Gastroesophageal sphincter (tissue), 4 donors: Measurements from ENCODE around the gene CD8B. TPM values are rescaled to one million over a fixed set of nuclear protein-coding genes. Genes with fewer than 3 reads are reported as not detected.

Experiments used
- ATAC-seq: fragments of 150-250 bp; one replicate; pipeline ENCODE4 v1.9.1; 2016; ENCODE audit warnings: mild to moderate bottlenecking, moderate library complexity
- H3K27ac ChIP-seq, 4 donors: fragments of 200-600 bp; sonication (generic) in 3 of 4; 1 replicate in 3 of 4; 2 replicates in 1 of 4; pipeline ENCODE4 v1.5.1; 2016 to 2019
- H3K27me3 ChIP-seq: fragments of 200-600 bp; sonication (generic); one replicate; pipeline ENCODE4 v1.5.1; 2019
- H3K36me3 ChIP-seq, 2 donors: fragments of 200-600 bp; sonication (generic); one replicate each; pipeline ENCODE4 v1.5.1; 2019; ENCODE audit warnings: control low read depth in 1 of 2
- H3K4me1 ChIP-seq, 3 donors: fragments of 200-600 bp; sonication (generic); 1 replicate in 2 of 3; 2 replicates in 1 of 3; pipeline ENCODE4 v1.5.1; 2016 to 2019; ENCODE audit warnings: control low read depth in 2 of 3
- H3K4me3 ChIP-seq, 2 donors: fragments of 200-600 bp; sonication (generic); one replicate each; pipeline ENCODE4 v1.5.1; 2019; ENCODE audit warnings: mild to moderate bottlenecking in 1 of 2, moderate library complexity in 1 of 2
- H3K9me3 ChIP-seq, 3 donors: fragments of 200-600 bp; sonication (generic); one replicate each; pipeline ENCODE4 v1.5.1; 2017 to 2019; ENCODE audit warnings: control low read depth in 2 of 3
- CTCF ChIP-seq, 4 experiments: fragments of 200-600 bp in 2 of 4; fragments of 450-650 bp in 2 of 4; sonication (generic) in 1 of 4; IDR thresholded peaks; one replicate each; pipeline ENCODE4 v1.5.1; 2017 to 2019; ENCODE audit warnings: antibody characterized with exemption in 4 of 4, mild to moderate bottlenecking in 2 of 4, moderate library complexity in 2 of 4
- EP300 ChIP-seq: sonication (generic); formaldehyde crosslinking; IDR thresholded peaks from one replicate; pipeline ENCODE4 v1.6.1; 2017; ENCODE audit warnings: antibody characterized with exemption, mild to moderate bottlenecking
- POLR2A ChIP-seq, 2 donors: fragments of 450-650 bp; IDR thresholded peaks; one replicate each; pipeline ENCODE4 v1.6.1; 2017; ENCODE audit warnings: antibody characterized with exemption in 2 of 2, mild to moderate bottlenecking in 2 of 2, moderate library complexity in 1 of 2
- POLR2AphosphoS5 ChIP-seq: sonication (generic); formaldehyde crosslinking; IDR thresholded peaks from one replicate; pipeline ENCODE4 v1.6.1; 2017; ENCODE audit warnings: antibody characterized with exemption
- WGBS, 2 donors: methylation state at CpG; one replicate each; pipeline ENCODE4 v1.1.5; 2018; ENCODE audit warnings: low coverage in 1 of 2; 5-methylcytosine and 5-hydroxymethylcytosine counted together
- total RNA-seq, 4 donors: library from RNA; depleted of rRNA; stranded (reverse); fragments of >200 nt; gene quantifications; one replicate each; pipeline ENCODE4 v1.1.0, GENCODE V29; 2016

CD8B gene
- total RNA-seq, 4 donors from 2014 or later = 0.81 to 1.6 TPM; not detected in 2

GRCh38 chr2:86790676-86791572 lies 70.8 kb downstream of the CD8B start, which contains the start of gene CD8A:
TSS of gene CD8A (minus strand) at chr2:86790913. CDS start at chr2:86790825, 88 bp downstream.
- H3K4me1 ChIP-seq = peaks cover 0 to 39% (median 22%) of the 10 kb centered on the region in 3 donors
- H3K4me3 ChIP-seq = peak within 1 kb of the TSS in 1 of 2 donors; percentile 39
- peaks cover 0 to 11% (median 0%) of the 10 kb centered on the region in 3 donors for H3K9me3 ChIP-seq
- H3K36me3 ChIP-seq = no peaks in the 10 kb centered on the region
- 6 to 14% methylated on average over 2 to 5 of the region's 57 CpGs for WGBS, 2 donors
- peak within 1 kb of the TSS in 1 of 4 donors; percentile 8 for H3K27ac ChIP-seq
- ATAC-seq = no peak
- TF ChIP-seq EP300 (no peak), POLR2AphosphoS5 (no peak), CTCF (IDR thresholded peaks at IDR 0.05) (no peak), POLR2A (IDR thresholded peaks at IDR 0.05) (no peak)
- peaks cover 76% of the 10 kb centered on the region for H3K27me3 ChIP-seq

GRCh38 chr2:86790134-86790675 lies 71.5 kb downstream of the CD8B start:
- WGBS, 2 donors = 7 to 30% methylated on average over 2 to 7 of the region's 40 CpGs
- TF ChIP-seq POLR2AphosphoS5 (no peak), EP300 (no peak), CTCF (IDR thresholded peaks at IDR 0.05) (no peak), POLR2A (IDR thresholded peaks at IDR 0.05) (no peak)
- Histone ChIP-seq H3K36me3 (no peaks in the 10 kb centered on the region), H3K4me1 (peaks cover 0 to 39% (median 22%) of the 10 kb centered on the region in 3 donors), H3K27ac (peak overlapping the region in 1 of 4 donors; percentile 8), H3K4me3 (peak overlapping the region in 1 of 2 donors; percentile 39), H3K9me3 (peaks cover 0 to 5% (median 0%) of the 10 kb centered on the region in 3 donors), H3K27me3 (peaks cover 73% of the 10 kb centered on the region)
- peak; percentile 21 for ATAC-seq

GRCh38 chr2:86789687-86790133 lies 72.0 kb downstream of the CD8B start:
- 13 to 30% methylated on average over 2 to 8 of the region's 40 CpGs for WGBS, 2 donors
- H3K27me3 ChIP-seq = peaks cover 68% of the 10 kb centered on the region
- peak overlapping the region in 1 of 2 donors; percentile 39 for H3K4me3 ChIP-seq
- no peak for ATAC-seq
- no peak overlapping the region for H3K27ac ChIP-seq
- no peaks in the 10 kb centered on the region for H3K9me3 ChIP-seq
- no peaks in the 10 kb centered on the region for H3K36me3 ChIP-seq
- TF ChIP-seq POLR2AphosphoS5 = no peak
- TF ChIP-seq CTCF (IDR thresholded peaks at IDR 0.05) = no peak
- TF ChIP-seq EP300 = no peak
- TF ChIP-seq POLR2A (IDR thresholded peaks at IDR 0.05) = no peak
- peaks cover 0 to 39% (median 22%) of the 10 kb centered on the region in 3 donors for H3K4me1 ChIP-seq

- Histone ChIP-seq H3K27ac (no peak overlapping the region), H3K4me1 (peaks cover 0 to 39% (median 22%) of the 10 kb centered on the region in 3 donors), H3K27me3 (peaks cover 61% of the 10 kb centered on the region), H3K36me3 (no peaks in the 10 kb centered on the region), H3K4me3 (peak overlapping the region in 1 of 2 donors; percentile 39), H3K9me3 (no peaks in the 10 kb centered on the region)
- WGBS, 2 donors = 20 to 34% methylated on average over 1 to 8 of the region's 64 CpGs
- TF ChIP-seq POLR2A (IDR thresholded peaks at IDR 0.05) (no peak), EP300 (no peak), POLR2AphosphoS5 (no peak), CTCF (IDR thresholded peaks at IDR 0.05) (no peak)
- ATAC-seq = no peak
Measured at GRCh38 chr2:86788881-86789686, 72.6 kb downstream of the CD8B start.
